NCI-H748 (cell line): ENCODE measurements around the gene MNAT1.
"Not testable (repeated sequence)": the region's sequence is repeated elsewhere in the genome, so short reads cannot be mapped to it uniquely, and the experiment has no call there.

Experiments used
- DNase-seq: peaks from one replicate; lab custom pipeline; 2025; ENCODE audit not compliant: unreplicated experiment; lab: John Stamatoyannopoulos, UW

The MNAT1 gene

DNA sequence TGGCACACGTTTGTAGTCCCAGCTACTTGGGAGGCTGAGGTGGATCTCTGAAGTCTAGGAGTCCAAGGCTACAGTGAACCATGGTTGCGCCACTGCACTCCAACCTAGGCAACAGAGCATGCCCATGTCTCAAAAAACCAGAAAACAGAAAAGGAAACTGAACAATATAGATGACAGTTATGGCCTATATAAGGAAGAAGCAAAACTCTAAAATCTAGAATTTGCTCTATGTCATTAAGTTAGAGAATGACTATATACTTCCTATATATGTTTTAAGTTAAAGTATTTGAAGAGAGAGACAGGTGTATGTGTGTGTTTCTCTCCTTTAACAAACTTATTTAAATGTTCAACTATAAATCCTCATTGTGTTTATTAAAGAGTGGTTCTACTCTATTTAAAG, 65.8 kb downstream of the MNAT1 start:
- DNase-seq = no peak

DNA sequence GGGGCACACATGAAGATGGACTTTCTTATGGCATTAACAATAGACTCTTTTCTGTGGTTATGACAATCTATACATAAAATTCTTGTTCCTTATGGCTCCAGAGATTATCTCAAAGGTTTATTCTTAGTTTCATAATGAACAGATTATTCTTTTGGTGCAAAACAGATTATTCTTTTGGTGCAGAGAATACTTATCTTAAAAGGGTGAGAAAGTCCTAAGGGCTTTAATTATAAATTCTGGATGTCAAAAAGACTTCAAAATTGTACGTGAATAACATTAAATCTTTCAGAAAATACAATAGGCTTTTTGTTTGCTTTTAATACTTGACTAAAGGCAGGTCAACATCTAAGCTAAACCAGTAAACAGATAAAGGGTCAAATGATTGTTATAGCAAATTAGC, 69.3 kb downstream of the MNAT1 start:
- no peak for DNase-seq

DNA sequence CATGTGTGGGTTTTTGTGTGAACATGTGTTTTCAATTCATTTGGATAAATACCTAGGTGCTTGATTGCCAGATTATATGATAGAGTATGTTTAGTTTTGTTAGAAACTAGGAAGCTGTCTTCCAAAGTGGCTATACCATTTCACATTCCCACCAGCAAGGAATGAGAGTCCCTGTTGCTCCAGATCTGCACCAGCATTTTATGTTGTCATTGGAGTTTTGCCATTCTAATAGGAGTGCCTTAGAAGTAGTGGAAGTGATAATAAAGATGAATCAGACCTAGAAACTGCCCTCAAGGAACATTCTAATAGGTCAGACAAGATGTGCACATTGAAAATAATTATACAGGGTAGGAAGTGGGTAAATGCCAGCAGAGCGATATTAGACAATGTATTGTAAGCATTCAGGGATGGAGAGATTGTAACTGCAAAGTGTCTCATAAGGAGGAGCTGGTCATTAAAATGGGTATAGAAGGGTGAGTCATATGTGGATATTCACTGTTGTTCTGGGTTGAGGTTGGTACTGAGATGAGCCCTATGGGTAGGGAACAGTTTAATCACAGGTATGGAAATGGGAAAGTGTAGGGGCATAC, 71.4 kb downstream of the MNAT1 start:
- DNase-seq = no peak

DNA sequence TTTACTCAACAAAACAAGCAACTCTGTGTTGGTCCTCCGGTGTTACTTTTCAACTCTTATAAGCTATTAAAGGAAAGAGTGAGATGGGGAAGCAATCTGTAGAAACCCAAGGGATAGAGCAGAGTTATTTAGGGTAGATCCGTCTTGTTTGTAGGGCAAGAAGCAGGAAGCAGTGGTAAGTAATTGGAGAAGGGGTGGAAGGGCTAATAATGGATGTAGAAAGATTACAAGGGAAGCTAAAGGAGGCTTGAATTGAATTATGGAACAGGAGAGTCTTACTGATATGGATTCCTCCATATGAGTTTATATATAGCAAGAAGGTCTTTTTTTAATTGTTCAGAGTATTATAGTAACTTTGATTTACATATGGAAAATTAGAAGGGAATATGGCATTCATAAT, 72.7 kb downstream of the MNAT1 start:
- no peak for DNase-seq

DNA sequence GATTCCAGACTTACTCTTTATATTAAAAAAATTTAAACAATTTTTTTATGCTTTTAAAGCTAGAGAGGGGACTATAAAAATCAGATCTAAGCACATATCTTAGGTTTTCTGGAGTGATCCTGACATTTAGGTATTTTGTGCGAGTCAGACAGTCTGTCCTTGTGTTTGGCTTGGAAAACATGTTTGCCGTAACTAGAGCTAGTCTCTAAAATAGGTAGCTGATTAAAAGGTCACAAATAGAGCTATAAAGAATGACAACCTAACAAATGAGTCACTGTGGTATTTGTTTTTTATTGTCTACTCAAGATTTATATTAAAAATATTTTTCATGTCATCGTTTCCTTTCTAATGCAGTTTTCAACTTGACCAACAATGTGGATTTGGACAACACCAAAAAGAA, 73.4 kb downstream of the MNAT1 start:
- DNase-seq = no peak

DNA sequence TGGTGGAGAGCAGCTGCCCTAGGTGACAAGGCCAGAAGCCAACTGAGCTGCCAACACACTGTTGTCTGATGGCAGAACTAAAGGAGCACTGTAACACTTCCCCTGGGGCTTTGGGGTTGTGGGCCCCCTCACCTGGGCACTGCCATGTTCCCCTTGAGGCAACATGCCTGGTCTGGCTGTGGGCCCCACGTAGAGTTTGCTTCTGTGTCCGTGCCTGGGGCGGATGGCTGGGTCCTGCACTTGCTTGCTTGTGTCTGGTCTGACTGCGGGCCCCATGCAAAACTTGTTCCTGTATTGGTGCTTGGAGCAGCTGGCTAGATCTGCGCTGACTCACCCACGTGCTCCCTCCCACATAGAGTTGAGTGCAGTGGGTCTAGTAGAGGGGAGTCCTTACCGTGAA, 78.4 kb downstream of the MNAT1 start:
- no peak for DNase-seq

DNA sequence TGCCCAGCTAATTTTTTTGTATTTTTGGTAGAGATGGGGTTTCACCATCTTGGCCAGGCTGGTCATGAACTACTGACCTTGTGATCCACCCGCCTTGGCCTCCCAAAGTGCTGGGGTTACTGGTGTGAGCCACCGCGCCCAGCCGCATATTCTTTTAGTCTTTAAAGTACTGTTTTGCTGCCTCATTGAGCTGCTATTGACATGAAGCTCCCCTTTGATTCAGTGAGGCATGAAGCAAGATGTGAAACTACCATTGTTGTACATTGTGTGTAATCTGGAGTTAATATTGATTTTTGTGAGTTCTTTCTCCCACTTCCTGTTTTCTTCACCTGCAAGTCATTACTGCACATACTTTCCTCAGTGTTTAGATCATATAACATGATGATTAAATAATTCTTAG, 80.8 kb downstream of the MNAT1 start:
- peak; percentile 26 for DNase-seq

DNA sequence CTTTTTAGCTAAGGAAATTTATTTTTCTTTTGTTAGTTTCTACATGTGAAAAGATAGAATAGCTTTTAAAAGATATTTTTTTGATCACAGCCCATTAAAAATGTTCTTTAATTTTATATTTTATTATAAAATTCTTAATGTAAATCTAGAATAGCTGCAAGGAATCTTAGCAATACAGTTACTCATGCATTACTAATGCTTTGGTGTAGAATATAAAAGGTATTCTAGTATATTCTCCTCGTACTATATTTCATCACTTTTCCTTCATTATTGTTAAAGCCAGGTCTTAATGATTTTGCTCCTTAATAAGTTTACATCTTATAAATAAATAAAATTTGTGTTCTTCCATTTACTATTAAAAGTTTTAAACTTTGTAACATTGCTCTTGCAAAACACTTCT, 82.6 kb downstream of the MNAT1 start:
- no peak for DNase-seq

DNA sequence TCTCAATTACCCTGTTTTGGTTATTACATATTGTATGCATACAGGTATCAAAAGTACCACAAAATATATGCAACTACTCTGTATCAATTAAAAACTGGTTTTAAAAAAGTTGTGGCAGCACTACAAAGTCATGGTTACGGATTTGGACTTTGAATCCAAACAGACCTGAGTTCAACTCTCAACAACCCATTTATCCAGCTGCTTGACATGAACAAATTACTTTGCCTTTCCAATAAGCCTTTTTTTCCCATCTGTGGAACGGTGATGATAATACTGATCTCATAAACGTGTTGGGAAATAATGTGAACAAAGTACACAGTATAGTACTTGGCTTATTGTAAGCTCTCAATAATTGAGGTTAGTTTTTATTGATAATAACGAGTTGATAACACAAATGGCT, 85.0 kb downstream of the MNAT1 start:
- no peak for DNase-seq

DNA sequence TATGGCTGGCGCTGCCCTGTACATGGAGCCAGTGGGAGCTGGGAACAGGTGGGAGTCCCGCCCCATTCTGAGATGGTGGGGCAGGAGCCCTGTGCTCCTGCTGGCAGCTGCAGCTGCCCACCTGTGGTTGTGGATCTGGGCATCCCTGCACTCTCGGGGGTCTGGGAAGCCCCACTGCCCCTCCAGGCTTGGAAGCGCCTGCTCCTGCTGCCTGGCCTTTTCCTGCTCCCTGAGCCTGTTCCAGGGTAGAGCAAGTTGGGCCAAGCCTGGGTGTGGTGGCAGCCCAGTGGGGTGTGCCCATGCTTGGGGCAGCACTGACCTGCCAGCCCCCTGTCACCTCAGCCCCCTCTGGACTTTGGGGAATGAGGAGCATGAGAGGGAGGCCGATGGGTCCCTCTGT, 104.0 kb downstream of the MNAT1 start:
- no peak for DNase-seq

DNA sequence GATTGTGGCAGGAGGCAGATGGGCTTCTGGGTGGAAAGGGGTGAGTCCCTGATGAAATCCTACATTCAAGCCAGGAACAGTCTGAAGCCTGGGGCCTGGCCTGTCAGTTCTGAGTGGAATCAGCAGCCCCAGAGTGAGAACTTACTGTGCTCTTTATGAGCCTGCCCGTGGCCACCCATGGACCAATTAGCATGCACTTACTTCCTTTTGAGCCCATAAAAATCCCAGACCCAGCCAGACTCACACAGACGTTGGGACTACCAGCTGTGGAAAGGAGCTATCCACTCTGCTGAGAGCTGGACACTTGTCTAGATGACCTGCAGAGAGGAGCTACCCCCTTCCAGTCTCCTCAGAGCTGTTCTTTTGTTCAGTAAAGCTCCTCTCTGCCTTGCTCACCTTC, 104.5 kb downstream of the MNAT1 start:
- no peak for DNase-seq

DNA sequence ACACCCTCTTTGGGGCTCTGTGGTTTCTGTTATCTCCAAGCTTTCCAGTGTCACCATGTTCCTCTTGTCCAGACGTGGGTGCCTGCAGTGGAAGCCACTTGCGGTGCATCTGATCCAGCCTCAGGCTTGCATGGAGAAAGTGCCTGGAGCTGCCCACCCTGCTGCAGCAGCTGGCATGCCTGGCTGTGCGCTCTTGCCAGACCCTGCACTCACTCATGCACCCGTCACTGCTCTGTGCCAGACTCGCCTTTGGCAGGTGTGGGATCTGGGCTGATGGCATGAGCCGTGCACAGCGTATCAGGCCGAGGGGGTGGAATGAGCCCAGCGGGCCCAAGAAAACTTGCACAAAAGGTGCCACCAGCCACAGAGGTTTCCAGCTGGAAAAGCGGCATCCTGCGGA, 105.1 kb downstream of the MNAT1 start:
- no peak for DNase-seq

DNA sequence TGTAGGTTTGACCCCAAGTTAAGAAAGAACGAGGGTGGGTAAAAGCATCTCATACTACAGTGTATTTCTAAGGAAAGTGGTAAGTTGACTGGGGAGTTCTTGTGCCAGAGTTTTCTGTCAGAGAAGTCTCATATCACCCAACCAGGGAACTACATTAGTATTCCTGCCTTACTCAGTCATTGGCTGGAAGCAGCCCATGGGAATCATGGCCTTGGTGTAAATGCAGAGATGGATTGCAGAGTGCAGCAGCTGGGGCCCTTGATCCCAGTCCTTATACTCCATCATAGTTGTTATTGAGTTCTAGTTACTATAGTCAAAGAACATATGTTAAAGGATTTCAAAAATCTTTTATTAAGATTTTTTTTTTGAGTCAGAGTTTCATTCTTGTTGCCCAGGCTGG, 105.8 kb downstream of the MNAT1 start:
- no peak for DNase-seq

DNA sequence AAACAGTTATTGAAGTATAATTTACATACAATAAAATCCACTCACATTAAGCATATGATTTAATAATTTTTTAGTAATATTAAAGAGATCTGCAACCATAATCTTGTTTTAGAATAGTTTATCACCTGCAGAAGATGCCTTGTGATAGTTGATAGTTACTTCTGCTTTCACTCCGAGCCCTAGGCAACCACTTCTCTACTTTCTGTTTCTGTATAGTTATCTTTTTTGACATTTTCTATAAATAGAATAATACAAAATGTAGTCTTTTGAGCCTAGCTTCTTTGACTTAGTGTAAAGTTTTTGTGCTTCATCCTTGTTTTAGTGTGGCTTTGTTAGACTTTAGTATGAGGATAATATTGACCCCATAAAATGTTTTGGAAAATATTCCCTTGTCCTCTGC, 111.0 kb downstream of the MNAT1 start:
- no peak for DNase-seq

DNA sequence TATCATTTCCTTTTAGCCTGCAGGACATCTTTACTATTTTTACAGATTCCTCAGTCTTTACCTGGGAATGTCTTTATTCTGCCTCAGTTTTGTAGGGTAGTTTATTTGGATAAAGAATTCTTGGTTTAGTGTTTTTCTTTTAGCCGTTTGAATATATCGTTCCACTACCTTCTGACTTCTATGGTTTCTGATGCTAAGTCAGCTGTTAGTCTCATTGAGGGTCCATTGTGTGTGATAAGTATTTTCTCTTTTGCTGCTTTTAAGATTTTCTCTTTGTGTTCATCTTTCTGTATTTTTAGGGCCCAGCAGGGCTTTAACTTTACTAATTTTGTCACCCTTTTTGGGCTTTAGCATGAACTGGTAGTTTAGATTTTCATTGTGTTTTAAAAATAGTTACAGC, 113.5 kb downstream of the MNAT1 start:
- no peak for DNase-seq

DNA sequence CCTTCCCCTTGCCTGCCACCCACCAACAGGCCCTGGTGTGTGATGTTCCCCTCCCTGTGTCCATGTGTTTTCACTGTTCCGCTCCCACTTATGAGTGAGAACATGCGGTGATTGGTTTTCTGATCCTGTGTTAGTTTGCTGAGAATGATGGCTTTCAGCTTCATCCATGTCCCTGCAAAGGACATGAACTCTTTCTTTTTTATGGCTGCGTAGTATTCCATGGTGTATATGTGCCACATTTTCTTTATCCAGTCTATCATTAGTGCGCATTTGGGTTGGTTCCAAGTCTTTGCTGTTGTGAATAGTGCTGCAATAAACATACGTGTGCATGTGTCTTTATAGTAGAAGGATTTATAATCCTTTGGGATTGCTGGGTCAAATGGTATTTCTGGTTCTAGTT, 117.1 kb downstream of the MNAT1 start:
- DNase-seq = not testable (repeated sequence)

DNA sequence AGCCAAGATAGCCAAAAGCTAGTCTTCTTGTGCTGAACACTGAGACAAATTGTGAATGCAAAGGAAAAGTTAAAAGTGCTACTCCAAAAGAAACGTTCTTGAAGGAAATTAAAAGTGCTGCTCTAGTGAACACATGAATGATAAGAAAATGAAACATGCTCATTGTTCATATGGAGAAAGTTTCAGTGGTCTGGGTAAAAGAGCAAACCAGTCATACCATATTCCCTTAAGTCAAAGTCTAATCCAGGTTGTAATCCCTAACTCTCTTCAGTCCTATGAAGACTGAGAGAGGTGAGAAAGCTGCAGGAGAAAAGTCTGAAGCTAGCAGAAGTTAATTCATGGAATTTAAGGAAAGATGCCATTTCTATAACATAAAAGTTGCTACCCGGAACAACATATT, 121.5 kb downstream of the MNAT1 start:
- no peak for DNase-seq

DNA sequence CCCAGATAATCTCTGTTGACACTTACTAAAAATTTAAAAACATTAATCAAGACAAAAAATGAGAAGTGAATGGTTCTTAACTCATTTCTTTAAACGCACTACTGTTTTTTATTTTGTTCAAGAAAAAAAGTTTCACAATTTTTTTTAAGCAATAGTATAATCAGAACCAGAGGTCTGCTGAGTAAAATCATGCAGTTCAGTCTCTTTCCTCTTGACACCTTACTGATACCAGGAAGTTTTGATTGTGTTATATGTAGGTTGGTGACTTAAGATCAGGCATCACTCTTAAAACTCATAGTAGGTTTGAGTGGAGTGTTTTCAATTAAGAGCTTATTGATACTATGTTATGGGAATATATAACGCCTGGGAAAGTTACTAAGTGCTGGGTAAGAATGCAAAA, 125.0 kb downstream of the MNAT1 start:
- DNase-seq = no peak

DNA sequence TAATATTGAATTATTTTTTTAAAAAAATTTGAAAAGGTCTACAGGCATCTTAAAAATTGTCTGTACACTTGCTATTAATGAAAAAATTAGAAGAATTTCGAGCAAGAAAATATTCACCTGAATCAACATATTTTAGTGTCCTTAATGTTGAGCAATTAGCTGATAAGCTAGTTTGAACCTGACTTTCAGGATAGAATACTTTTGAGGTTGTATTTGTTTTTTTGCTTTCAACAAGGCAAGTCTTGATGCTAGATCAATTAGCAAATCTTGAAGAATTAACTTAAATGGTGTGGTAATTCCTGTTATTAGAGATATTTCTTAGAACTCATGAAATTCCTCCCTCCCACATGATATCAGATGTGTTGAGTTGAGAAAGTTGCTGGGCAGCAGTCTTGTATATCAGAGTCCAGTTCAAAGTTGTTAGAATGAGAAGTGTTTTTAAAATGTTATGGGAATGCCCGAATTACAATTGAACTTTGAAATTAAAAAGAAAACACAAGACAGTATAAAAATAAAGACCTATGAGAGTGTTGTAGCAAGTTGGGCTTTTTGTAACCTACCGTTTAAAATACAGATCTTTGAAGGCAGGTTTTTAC, 127.1 kb downstream of the MNAT1 start:
- no peak for DNase-seq

DNA sequence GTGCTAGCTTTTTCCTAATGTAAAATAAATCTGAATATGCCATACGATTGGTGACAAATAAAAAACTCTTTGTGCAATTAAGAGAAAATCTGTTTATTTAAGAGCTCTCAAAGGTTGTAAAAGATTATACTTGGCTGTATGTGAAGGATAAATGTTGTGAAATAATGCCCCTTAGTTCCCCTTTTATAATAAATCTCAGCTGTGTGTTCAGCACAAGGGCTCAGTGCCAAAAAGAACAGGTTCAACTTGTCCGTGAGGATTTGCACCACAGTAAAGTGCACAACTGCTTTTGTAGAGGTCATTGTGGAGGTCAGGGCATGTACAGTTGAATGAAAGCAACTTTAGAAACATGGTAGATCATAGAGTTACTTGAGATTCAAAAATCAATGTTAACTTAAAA, 127.7 kb downstream of the MNAT1 start:
- peak; percentile 89 for DNase-seq

DNA sequence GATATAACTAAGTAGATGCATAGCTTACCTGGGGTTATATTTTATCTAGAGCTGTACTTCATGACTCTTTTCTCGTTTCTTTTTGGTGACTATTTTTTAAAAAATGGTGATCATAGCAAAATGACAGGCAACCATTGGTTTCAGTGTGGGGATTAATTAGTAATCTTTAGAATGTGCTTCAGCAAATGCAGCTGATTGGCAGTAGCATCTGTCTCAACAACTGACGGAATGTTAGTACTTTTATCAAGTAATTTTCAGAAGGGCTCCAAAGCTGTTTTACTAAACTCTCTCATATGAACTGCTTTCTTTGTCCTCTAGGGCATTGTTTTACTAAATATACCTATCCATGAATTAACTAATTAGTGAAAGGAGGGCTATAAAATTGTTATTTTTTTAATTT, 128.7 kb downstream of the MNAT1 start:
- DNase-seq = no peak

DNA sequence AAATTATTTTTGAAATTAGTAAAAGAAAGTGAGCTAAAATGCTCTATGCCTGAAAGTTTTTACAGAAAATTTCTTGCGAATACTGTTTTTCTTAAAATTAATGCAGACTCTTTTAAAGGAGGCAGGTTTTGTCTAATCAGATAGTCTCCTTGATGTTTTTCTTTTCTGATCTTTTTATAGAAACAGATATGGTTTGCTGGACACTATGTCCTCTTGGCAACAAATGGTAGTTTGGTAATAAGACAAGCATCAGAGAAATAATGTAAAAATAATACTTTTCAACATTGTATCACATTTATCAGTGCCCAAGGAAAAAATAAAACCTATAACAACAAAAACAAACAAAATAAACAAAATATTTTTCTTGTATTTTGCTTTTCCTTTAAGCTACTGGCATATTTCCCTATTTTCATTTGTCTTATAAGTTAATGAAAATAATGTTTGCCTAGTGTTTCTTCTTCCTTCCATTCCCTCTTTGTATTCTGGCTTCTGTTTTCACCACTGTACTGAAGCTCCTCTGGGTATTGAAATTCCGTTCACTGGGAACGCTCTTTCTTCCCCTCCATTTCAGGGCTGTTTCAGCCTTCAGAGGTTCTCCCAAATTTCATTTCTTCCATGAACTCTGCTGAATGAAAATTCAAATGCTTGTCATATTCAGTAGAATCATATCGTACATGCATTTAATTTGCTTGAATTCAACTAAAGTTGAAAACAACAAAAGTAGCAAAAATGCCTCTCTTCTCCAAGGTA, 131.0 kb downstream of the MNAT1 start:
- no peak for DNase-seq
